H9 (cell line): Measurements from ENCODE around the gene CSNK2A2. TPM values are rescaled to one million over a fixed set of nuclear protein-coding genes. Genes with fewer than 3 reads are reported as not detected.

Source experiments
- DNase-seq: peaks from one replicate; pipeline ENCODE4 v3.0.0-alpha.2; 2017
- H2AFZ ChIP-seq: one replicate; pipeline ENCODE4 v1.6.1; 2013; ENCODE audit warnings: mild to moderate bottlenecking, low read length, control low read depth, moderate library complexity
- H2AK5ac ChIP-seq: 2 replicates; pipeline ENCODE4 v1.6.1; 2013; ENCODE audit warnings: low read length, control low read depth, mixed read lengths; ENCODE audit not compliant: insufficient read length
- H2BK120ac ChIP-seq: one replicate; pipeline ENCODE4 v1.6.1; 2013; ENCODE audit warnings: low read depth, mild to moderate bottlenecking, low read length, control low read depth, inconsistent platforms; ENCODE audit not compliant: poor library complexity, severe bottlenecking
- H2BK12ac ChIP-seq: 2 replicates; pipeline ENCODE4 v1.6.1; 2013; ENCODE audit warnings: low read length, control low read depth, mixed read lengths, low read depth; ENCODE audit not compliant: insufficient read length
- H2BK15ac ChIP-seq: 2 replicates; pipeline ENCODE4 v1.6.1; 2013; ENCODE audit warnings: low read depth, low read length, control low read depth
- H2BK20ac ChIP-seq: one replicate; pipeline ENCODE4 v1.6.1; 2013; ENCODE audit warnings: low read depth, mild to moderate bottlenecking, low read length, control low read depth, inconsistent platforms; ENCODE audit not compliant: poor library complexity, severe bottlenecking
- H2BK5ac ChIP-seq: 2 replicates; pipeline ENCODE4 v1.6.1; 2013; ENCODE audit warnings: low read length, control low read depth, mixed read lengths; ENCODE audit not compliant: insufficient read length
- H3K14ac ChIP-seq: 2 replicates; pipeline ENCODE4 v1.6.1; 2013; ENCODE audit warnings: low read length, control low read depth; ENCODE audit not compliant: insufficient read depth
- H3K18ac ChIP-seq: 2 replicates; pipeline ENCODE4 v1.6.1; 2013; ENCODE audit warnings: low read depth, mild to moderate bottlenecking, mixed read lengths, low read length, control low read depth; ENCODE audit not compliant: insufficient read length
- H3K23ac ChIP-seq: 2 replicates; pipeline ENCODE4 v1.6.1; 2013; ENCODE audit warnings: low read length, control low read depth, mixed read lengths, low read depth; ENCODE audit not compliant: insufficient read length
- H3K23me2 ChIP-seq: 2 replicates; pipeline ENCODE4 v1.6.1; 2013; ENCODE audit warnings: low read depth, mild to moderate bottlenecking, mixed read lengths, low read length, control low read depth; ENCODE audit not compliant: insufficient read length, poor library complexity, severe bottlenecking
- H3K27ac ChIP-seq: 2 replicates; pipeline ENCODE4 v1.5.1; 2013; ENCODE audit warnings: low read length, control low read depth, mixed read lengths, low read depth; ENCODE audit not compliant: insufficient read length
- H3K27me3 ChIP-seq: 2 replicates; pipeline ENCODE4 v1.6.1; 2013; ENCODE audit warnings: low read length, control low read depth, inconsistent platforms; ENCODE audit not compliant: insufficient read depth
- H3K4ac ChIP-seq: 2 replicates; pipeline ENCODE4 v1.6.1; 2013; ENCODE audit warnings: low read depth, mild to moderate bottlenecking, control low read depth, inconsistent platforms, low read length, moderate library complexity
- H3K4me1 ChIP-seq: 2 replicates; pipeline ENCODE4 v1.6.1; 2013; ENCODE audit warnings: low read length, control low read depth, inconsistent platforms; ENCODE audit not compliant: insufficient read depth
- H3K4me2 ChIP-seq: 2 replicates; pipeline ENCODE4 v1.6.1; 2013; ENCODE audit warnings: low read length, control low read depth, mixed read lengths; ENCODE audit not compliant: insufficient read length, insufficient read depth
- H3K56ac ChIP-seq: 2 replicates; pipeline ENCODE4 v1.6.1; 2013; ENCODE audit warnings: low read depth, mild to moderate bottlenecking, mixed read lengths, low read length, control low read depth; ENCODE audit not compliant: insufficient read length
- H3K79me1 ChIP-seq: 2 replicates; pipeline ENCODE4 v1.6.1; 2013; ENCODE audit warnings: low read depth, mild to moderate bottlenecking, moderate library complexity, low read length, control low read depth, inconsistent platforms; ENCODE audit not compliant: insufficient read depth, poor library complexity, severe bottlenecking
- H3K79me2 ChIP-seq: 2 replicates; pipeline ENCODE4 v1.6.1; 2013; ENCODE audit warnings: low read length, control low read depth, inconsistent platforms; ENCODE audit not compliant: insufficient read depth
- H3K9ac ChIP-seq: 2 replicates; pipeline ENCODE4 v1.6.1; 2013; ENCODE audit warnings: low read length, control low read depth, mixed read lengths; ENCODE audit not compliant: insufficient read length; ENCODE audit errors: extremely low read depth
- H3K9me3 ChIP-seq: one replicate; pipeline ENCODE4 v1.6.1; 2013; ENCODE audit warnings: low read depth, low read length, inconsistent platforms; ENCODE audit not compliant: control insufficient read depth
- H3T11ph ChIP-seq: one replicate; pipeline ENCODE4 v1.6.1; 2013; ENCODE audit warnings: mild to moderate bottlenecking, low read length, control low read depth, inconsistent platforms
- H4K20me1 ChIP-seq: one replicate; pipeline ENCODE4 v1.6.1; 2013; ENCODE audit not compliant: control insufficient read depth, insufficient read length, insufficient read depth
- H4K5ac ChIP-seq: 2 replicates; pipeline ENCODE4 v1.6.1; 2013; ENCODE audit warnings: low read depth, mild to moderate bottlenecking, mixed read lengths, low read length, control low read depth; ENCODE audit not compliant: insufficient read length
- H4K8ac ChIP-seq: replicated peaks from 2 replicates; pipeline ENCODE4 v1.6.1; 2013; ENCODE audit warnings: low read length, control low read depth, mixed read lengths, low read depth; ENCODE audit not compliant: insufficient read length
- H4K91ac ChIP-seq: 2 replicates; pipeline ENCODE4 v1.6.1; 2013; ENCODE audit warnings: low read depth, mild to moderate bottlenecking, moderate library complexity, mixed read lengths, low read length, control low read depth; ENCODE audit not compliant: insufficient read length
- H3K27ac Mint-ChIP-seq, 3 experiments: 2 replicates in 2 of 3; 3 replicates in 1 of 3; pipeline ENCODE4 v1.8.0; 2020 to 2021; ENCODE audit warnings: mixed read lengths in 3 of 3, mild to moderate bottlenecking in 1 of 3, moderate library complexity in 1 of 3
- H3K27me3 Mint-ChIP-seq: 2 replicates; pipeline ENCODE4 v1.8.0; 2021; ENCODE audit warnings: low read depth, mild to moderate bottlenecking, moderate library complexity, mixed read lengths
- H3K36me3 Mint-ChIP-seq, 3 experiments: 2 replicates in 2 of 3; 3 replicates in 1 of 3; pipeline ENCODE4 v1.8.0; 2020 to 2021; ENCODE audit warnings: low read depth in 3 of 3, mixed read lengths in 3 of 3; ENCODE audit not compliant: insufficient read depth in 1 of 3
- H3K4me1 Mint-ChIP-seq, 2 experiments: 2 replicates each; pipeline ENCODE4 v1.8.0; 2020; ENCODE audit warnings: mixed read lengths in 2 of 2
- H3K4me3 Mint-ChIP-seq, 2 experiments: 2 replicates in 1 of 2; 3 replicates in 1 of 2; pipeline ENCODE4 v1.8.0; 2020 to 2021; ENCODE audit warnings: mild to moderate bottlenecking in 2 of 2, mixed read lengths in 2 of 2, moderate library complexity in 1 of 2
- H3K9me3 Mint-ChIP-seq, 2 experiments: 2 replicates in 1 of 2; 3 replicates in 1 of 2; pipeline ENCODE4 v1.8.0; 2020; ENCODE audit warnings: mild to moderate bottlenecking in 2 of 2, mixed read lengths in 2 of 2, moderate library complexity in 1 of 2
- CTCF ChIP-seq: fragments of 200-600 bp; sonication (generic); conservative IDR thresholded peaks from 3 replicates; pipeline ENCODE4 v1.8.0; 2021; ENCODE audit warnings: antibody characterized with exemption, mild to moderate bottlenecking
- total RNA-seq: library from RNA; stranded (reverse); gene quantifications from 2 replicates; pipeline ENCODE4 v1.2.1, GENCODE V29; 2021

CSNK2A2 gene
- total RNA-seq, 1 experiment from 2014 or later: 134 TPM

- no peak for TF ChIP-seq CTCF
- no peak overlapping the region for H3K23ac ChIP-seq
- no peak overlapping the region for H2BK15ac ChIP-seq
- no peak overlapping the region for H3K4ac ChIP-seq
- Mint-ChIP-seq H3K27ac (no peak overlapping the region; a peak in 1 of 7 replicates), H3K4me3 (no peak overlapping the region), H3K36me3 (no peaks in the 10 kb centered on the region; a peak in 2 of 7 replicates), H3K27me3 (peaks cover 25% of the 10 kb centered on the region), H3K9me3 (peaks cover 4 to 7% of the 10 kb centered on the region in 2 experiments; a peak in 2 of 5 replicates), H3K4me1 (peaks cover 8 to 10% of the 10 kb centered on the region in 2 experiments)
- H3K27ac ChIP-seq: no peak overlapping the region
- no peak overlapping the region for H4K5ac ChIP-seq
- no peaks in the 10 kb centered on the region for H3K79me2 ChIP-seq
- H3K9me3 ChIP-seq: no peaks in the 10 kb centered on the region
- H3K23me2 ChIP-seq: no peaks in the 10 kb centered on the region
- no peak overlapping the region for H3K14ac ChIP-seq
- H3K27me3 ChIP-seq: no peaks in the 10 kb centered on the region
- no peak overlapping the region for H2BK12ac ChIP-seq
- no peak overlapping the region for H3K56ac ChIP-seq
- no peaks in the 10 kb centered on the region for H3K79me1 ChIP-seq
- H2AFZ ChIP-seq: no peak overlapping the region
- no peak overlapping the region for H2AK5ac ChIP-seq
- H3K4me1 ChIP-seq: no peaks in the 10 kb centered on the region
- no peak overlapping the region for H3K4me2 ChIP-seq
- H4K91ac ChIP-seq: no peak overlapping the region
- H3K18ac ChIP-seq: no peak overlapping the region
- no peak overlapping the region for H2BK120ac ChIP-seq
- H4K8ac ChIP-seq: no peak overlapping the region
- H2BK20ac ChIP-seq: no peak overlapping the region
- no peak for DNase-seq
- no peak overlapping the region for H3T11ph ChIP-seq
- H4K20me1 ChIP-seq: no peaks in the 10 kb centered on the region
- no peak overlapping the region for H3K9ac ChIP-seq
- H2BK5ac ChIP-seq: no peak overlapping the region
Measured at GRCh38 chr16:58219432-58219831, 21.5 kb upstream of the CSNK2A2 start.
